ENCODE data around the gene NPC1L1. TPM values are rescaled to one million over a fixed set of nuclear protein-coding genes. Genes with fewer than 3 reads are reported as not detected.
"Not testable (repeated sequence)": the region's sequence is repeated elsewhere in the genome, so short reads cannot be mapped to it uniquely, and the experiment has no call there.

Gene NPC1L1
- total RNA-seq, 1 donor: not detected

- Histone ChIP-seq H3K79me2 (ENCODE audit: insufficient read depth, low read length) (no peaks in the 10 kb centered on the region), H3K27ac (ENCODE audit: low read depth, low read length) (no peak overlapping the region), H3K9me3 (ENCODE audit: low read depth, low read length) (no peaks in the 10 kb centered on the region), H3K4me3 (ENCODE audit: insufficient read depth, low read length) (no peak overlapping the region), H3K4me2 (ENCODE audit: insufficient read depth, low read length) (no peak overlapping the region), H3K36me3 (ENCODE audit: insufficient read depth, low read length) (no peaks in the 10 kb centered on the region), H3K4me1 (ENCODE audit: insufficient read depth, low read length) (no peaks in the 10 kb centered on the region), H2AFZ (ENCODE audit: low read length) (no peak overlapping the region), H4K20me1 (ENCODE audit: insufficient read depth, low read length) (no peaks in the 10 kb centered on the region), H3K27me3 (ENCODE audit: insufficient read depth, low read length) (peaks cover 10% of the 10 kb centered on the region)
- TF ChIP-seq, protein P1, sequence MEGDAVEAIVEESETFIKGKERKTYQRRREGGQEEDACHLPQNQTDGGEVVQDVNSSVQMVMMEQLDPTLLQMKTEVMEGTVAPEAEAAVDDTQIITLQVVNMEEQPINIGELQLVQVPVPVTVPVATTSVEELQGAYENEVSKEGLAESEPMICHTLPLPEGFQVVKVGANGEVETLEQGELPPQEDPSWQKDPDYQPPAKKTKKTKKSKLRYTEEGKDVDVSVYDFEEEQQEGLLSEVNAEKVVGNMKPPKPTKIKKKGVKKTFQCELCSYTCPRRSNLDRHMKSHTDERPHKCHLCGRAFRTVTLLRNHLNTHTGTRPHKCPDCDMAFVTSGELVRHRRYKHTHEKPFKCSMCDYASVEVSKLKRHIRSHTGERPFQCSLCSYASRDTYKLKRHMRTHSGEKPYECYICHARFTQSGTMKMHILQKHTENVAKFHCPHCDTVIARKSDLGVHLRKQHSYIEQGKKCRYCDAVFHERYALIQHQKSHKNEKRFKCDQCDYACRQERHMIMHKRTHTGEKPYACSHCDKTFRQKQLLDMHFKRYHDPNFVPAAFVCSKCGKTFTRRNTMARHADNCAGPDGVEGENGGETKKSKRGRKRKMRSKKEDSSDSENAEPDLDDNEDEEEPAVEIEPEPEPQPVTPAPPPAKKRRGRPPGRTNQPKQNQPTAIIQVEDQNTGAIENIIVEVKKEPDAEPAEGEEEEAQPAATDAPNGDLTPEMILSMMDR (IDR thresholded peaks at IDR 0.05; ENCODE audit: extremely low read depth, low read depth, low read length): no peak
- DNase-seq (ENCODE audit: insufficient read length, low spot score, missing footprints): no peak
Measured at GRCh38 chr7:44508328-44509030, 32.7 kb downstream of the NPC1L1 start.

DNA sequence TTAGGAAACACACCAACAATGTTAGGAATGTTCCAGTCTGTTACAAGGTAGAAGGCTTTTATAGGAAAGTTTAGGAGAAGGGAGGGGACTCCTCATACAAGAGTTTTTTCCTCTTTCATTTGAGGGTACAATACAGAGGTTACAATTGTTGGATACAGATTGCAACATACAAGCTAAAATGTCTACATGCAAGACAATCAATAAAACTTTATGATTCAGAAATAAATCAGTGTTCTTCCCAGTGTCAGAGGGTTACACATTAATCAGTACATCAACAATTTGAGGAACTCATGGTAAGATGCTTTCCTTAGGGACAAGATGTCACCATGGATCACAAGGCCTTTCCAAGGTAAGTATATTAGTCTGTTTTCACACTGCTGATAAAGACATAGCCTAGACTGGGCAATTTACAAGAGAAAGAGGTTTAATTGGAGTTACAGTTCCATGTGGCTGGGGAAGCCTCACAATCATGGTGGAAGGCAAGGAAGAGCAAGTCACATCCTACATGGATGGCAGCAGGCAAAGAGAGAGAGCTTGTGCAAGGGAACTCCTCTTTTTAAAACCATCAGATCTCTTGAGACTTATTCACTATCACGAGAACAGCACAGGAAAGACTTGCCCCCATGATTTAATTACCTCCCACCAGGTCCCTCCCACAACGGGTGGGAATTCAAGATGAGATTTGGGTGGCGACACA lies 34.4 kb downstream of the NPC1L1 start:
- not testable (repeated sequence) for H3K4me2 ChIP-seq (ENCODE audit: insufficient read depth, low read length); H2AFZ ChIP-seq (ENCODE audit: low read length); H3K9me3 ChIP-seq (ENCODE audit: low read depth, low read length); DNase-seq (ENCODE audit: insufficient read length, low spot score, missing footprints); H4K20me1 ChIP-seq (ENCODE audit: insufficient read depth, low read length); H3K36me3 ChIP-seq (ENCODE audit: insufficient read depth, low read length); H3K4me3 ChIP-seq (ENCODE audit: insufficient read depth, low read length); H3K4me1 ChIP-seq (ENCODE audit: insufficient read depth, low read length); H3K79me2 ChIP-seq (ENCODE audit: insufficient read depth, low read length); H3K27ac ChIP-seq (ENCODE audit: low read depth, low read length)
- peaks cover 10% of the 10 kb centered on the region for H3K27me3 ChIP-seq (ENCODE audit: insufficient read depth, low read length)

GRCh38 chr7:44505595-44505994 lies 35.5 kb downstream of the NPC1L1 start:
- Histone ChIP-seq H3K9me3 (ENCODE audit: low read depth, low read length) (no peaks in the 10 kb centered on the region), H3K4me2 (ENCODE audit: insufficient read depth, low read length) (no peak overlapping the region), H3K36me3 (ENCODE audit: insufficient read depth, low read length) (no peaks in the 10 kb centered on the region), H2AFZ (ENCODE audit: low read length) (no peak overlapping the region), H3K79me2 (ENCODE audit: insufficient read depth, low read length) (no peaks in the 10 kb centered on the region), H3K27me3 (ENCODE audit: insufficient read depth, low read length) (peaks cover 10% of the 10 kb centered on the region), H3K4me1 (ENCODE audit: insufficient read depth, low read length) (no peaks in the 10 kb centered on the region), H3K4me3 (ENCODE audit: insufficient read depth, low read length) (no peak overlapping the region), H4K20me1 (ENCODE audit: insufficient read depth, low read length) (no peaks in the 10 kb centered on the region), H3K27ac (ENCODE audit: low read depth, low read length) (no peak overlapping the region)
- TF ChIP-seq, protein P1 (IDR thresholded peaks at IDR 0.05; ENCODE audit: extremely low read depth, low read depth, low read length): no peak
- no peak for DNase-seq (ENCODE audit: insufficient read length, low spot score, missing footprints)

DNA sequence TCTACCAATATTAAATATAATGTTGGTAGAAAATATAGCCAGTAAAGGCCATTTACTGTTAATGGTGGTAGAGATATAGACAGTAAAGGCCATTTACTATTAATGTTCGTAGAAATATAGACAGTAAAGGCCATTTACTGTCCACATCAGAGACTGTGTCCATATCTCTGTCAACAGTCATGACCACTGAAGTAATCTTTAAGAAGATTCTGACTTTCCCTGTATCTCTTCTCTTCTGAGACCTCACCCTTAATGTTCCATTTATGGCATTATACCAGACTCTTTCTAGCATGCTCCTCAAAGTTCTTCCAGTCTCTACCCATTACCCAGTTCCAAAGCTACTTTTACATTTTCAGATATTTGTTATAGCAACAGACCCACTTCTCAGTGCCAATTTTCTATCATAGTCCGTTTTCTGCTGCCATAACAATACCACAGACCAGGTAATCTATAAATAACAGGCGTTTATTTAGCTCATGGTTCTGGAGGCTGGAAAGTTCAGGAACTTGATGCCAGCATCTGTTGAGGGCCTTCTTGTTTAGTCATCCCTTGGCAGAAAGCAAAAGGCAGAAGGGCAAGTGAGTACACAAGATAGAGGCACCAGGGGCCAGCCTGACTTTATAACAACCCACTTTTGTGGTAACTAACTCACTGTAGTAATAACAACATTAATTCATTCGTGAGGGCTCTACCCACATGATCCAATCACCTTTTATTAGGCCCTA lies 42.7 kb downstream of the NPC1L1 start:
- Histone ChIP-seq H3K36me3 (ENCODE audit: insufficient read depth, low read length) (no peaks in the 10 kb centered on the region), H3K4me1 (ENCODE audit: insufficient read depth, low read length) (no peaks in the 10 kb centered on the region), H3K9me3 (ENCODE audit: low read depth, low read length) (no peaks in the 10 kb centered on the region), H3K4me2 (ENCODE audit: insufficient read depth, low read length) (no peak overlapping the region), H2AFZ (ENCODE audit: low read length) (no peak overlapping the region), H4K20me1 (ENCODE audit: insufficient read depth, low read length) (no peaks in the 10 kb centered on the region), H3K79me2 (ENCODE audit: insufficient read depth, low read length) (no peaks in the 10 kb centered on the region), H3K4me3 (ENCODE audit: insufficient read depth, low read length) (no peak overlapping the region), H3K27ac (ENCODE audit: low read depth, low read length) (no peak overlapping the region), H3K27me3 (ENCODE audit: insufficient read depth, low read length) (peaks cover 7% of the 10 kb centered on the region)
- TF ChIP-seq, protein P1 (IDR thresholded peaks at IDR 0.05; ENCODE audit: extremely low read depth, low read depth, low read length): no peak
- no peak for DNase-seq (ENCODE audit: insufficient read length, low spot score, missing footprints)

Measured in osteoblast (primary cell).